Activated B cell treated with CpG ODN at 0.5 μM for 24 hours (primary cell): ENCODE data around the gene MTMR2. TPM values are rescaled to one million over a fixed set of nuclear protein-coding genes. Genes with fewer than 3 reads are reported as not detected.
"Not testable (repeated sequence)": the region's sequence is repeated elsewhere in the genome, so short reads cannot be mapped to it uniquely, and the experiment has no call there.

Source experiments
- ATAC-seq: fragments of 200-7000 bp; cut with Tn5 transposase; one replicate; pipeline ENCODE4 v1.10.0; 2021; ENCODE audit warnings: low read depth, mild to moderate bottlenecking, moderate library complexity
- CTCF ChIA-PET: fragments of 350-600 bp; sonication (Branson Sonifier 250); formaldehyde crosslinking; loops from one replicate; lab custom pipeline; 2021; ENCODE audit warnings: antibody characterized with exemption; lab: Charles Lee
- POLR2A ChIA-PET: fragments of 350-600 bp; sonication (Branson Sonifier 250); formaldehyde crosslinking; loops from one replicate; lab custom pipeline; 2021; ENCODE audit warnings: antibody characterized with exemption; lab: Charles Lee
- DNase-seq: peaks from one replicate; pipeline ENCODE4 v3.0.0; 2022
- H3K27ac Mint-ChIP-seq: one replicate; pipeline ENCODE4 v1.8.0; 2020; ENCODE audit warnings: mixed read lengths
- H3K27me3 Mint-ChIP-seq: one replicate; pipeline ENCODE4 v1.8.0; 2021; ENCODE audit warnings: mixed read lengths
- H3K36me3 Mint-ChIP-seq: one replicate; pipeline ENCODE4 v1.8.0; 2021; ENCODE audit warnings: low read depth, mixed read lengths
- H3K4me1 Mint-ChIP-seq: one replicate; pipeline ENCODE4 v1.8.0; 2021; ENCODE audit warnings: mixed read lengths
- H3K4me3 Mint-ChIP-seq: one replicate; pipeline ENCODE4 v1.8.0; 2020; ENCODE audit warnings: mild to moderate bottlenecking, mixed read lengths
- H3K9me3 Mint-ChIP-seq: one replicate; pipeline ENCODE4 v1.8.0; 2020; ENCODE audit warnings: mixed read lengths
- CTCF ChIP-seq: fragments of 200-600 bp; IDR thresholded peaks from one replicate; pipeline ENCODE4 v1.8.0; 2022; ENCODE audit warnings: antibody characterized with exemption, mild to moderate bottlenecking
- intact Hi-C: fragments of 100-400 bp; cut with micrococcal nuclease; formaldehyde crosslinking; loops from one replicate; pipeline ENCODE4 v1.15.1; 2024
- total RNA-seq: library from RNA; stranded (reverse); gene quantifications from 2 replicates; pipeline ENCODE4 v1.2.3, GENCODE V29; 2022

Gene MTMR2
- total RNA-seq, 1 donor from 2014 or later = 22.6 TPM

- H3K27ac Mint-ChIP-seq = no peak overlapping the region
- no peaks in the 10 kb centered on the region for H3K4me1 Mint-ChIP-seq
- ChIA-PET CTCF (no interaction called here), POLR2A (no interaction called here)
- no peak overlapping the region for H3K4me3 Mint-ChIP-seq
- no peak for DNase-seq
- no peaks in the 10 kb centered on the region for H3K9me3 Mint-ChIP-seq
- H3K27me3 Mint-ChIP-seq = no peaks in the 10 kb centered on the region
- no peak for ATAC-seq
- intact Hi-C loops = no loop called here
- no peak for TF ChIP-seq CTCF
- peaks cover 69% of the 10 kb centered on the region for H3K36me3 Mint-ChIP-seq
Measured at GRCh38 chr11:95821640-95822039, 102.3 kb downstream of the MTMR2 start.

GRCh38 chr11:95816037-95816436 lies 107.9 kb downstream of the MTMR2 start:
- Mint-ChIP-seq H3K4me3 (no peak overlapping the region), H3K27me3 (no peaks in the 10 kb centered on the region), H3K36me3 (peaks cover 60% of the 10 kb centered on the region), H3K4me1 (peaks cover 8% of the 10 kb centered on the region), H3K9me3 (no peaks in the 10 kb centered on the region), H3K27ac (peak overlapping the region; percentile 64)
- peak; percentile 94 for ATAC-seq
- DNase-seq = no peak
- POLR2A ChIA-PET = no interaction called here
- no peak for TF ChIP-seq CTCF
- intact Hi-C loops = no loop called here
- CTCF ChIA-PET = no interaction called here

- H3K4me1 Mint-ChIP-seq, POLR2A ChIA-PET, H3K9me3 Mint-ChIP-seq, intact Hi-C loops, H3K27me3 Mint-ChIP-seq, H3K4me3 Mint-ChIP-seq, ATAC-seq, DNase-seq, H3K27ac Mint-ChIP-seq, CTCF ChIA-PET: not testable (repeated sequence)
- H3K36me3 Mint-ChIP-seq = peaks cover 40% of the 10 kb centered on the region
Measured at GRCh38 chr11:95811052-95811451, 112.9 kb downstream of the MTMR2 start.

GRCh38 chr11:95806464-95806863 lies 117.4 kb downstream of the MTMR2 start:
- H3K36me3 Mint-ChIP-seq = peaks cover 37% of the 10 kb centered on the region
- intact Hi-C loops, H3K27me3 Mint-ChIP-seq, DNase-seq, H3K4me3 Mint-ChIP-seq, CTCF ChIA-PET, H3K4me1 Mint-ChIP-seq, ATAC-seq, H3K27ac Mint-ChIP-seq, POLR2A ChIA-PET, H3K9me3 Mint-ChIP-seq: not testable (repeated sequence)

- DNase-seq = no peak
- Mint-ChIP-seq H3K4me3 (no peak overlapping the region), H3K27ac (no peak overlapping the region), H3K27me3 (no peaks in the 10 kb centered on the region), H3K36me3 (peaks cover 42% of the 10 kb centered on the region), H3K9me3 (peaks cover 2% of the 10 kb centered on the region), H3K4me1 (no peaks in the 10 kb centered on the region)
- POLR2A ChIA-PET = no interaction called here
- ATAC-seq = no peak
- CTCF ChIA-PET = no interaction called here
- intact Hi-C loops = no loop called here
- TF ChIP-seq CTCF = no peak
Measured at GRCh38 chr11:95805869-95806268, 118.0 kb downstream of the MTMR2 start.

GRCh38 chr11:95803973-95804372 lies 119.9 kb downstream of the MTMR2 start:
- Mint-ChIP-seq H3K4me3 (no peak overlapping the region), H3K4me1 (no peaks in the 10 kb centered on the region), H3K9me3 (no peaks in the 10 kb centered on the region), H3K27ac (no peak overlapping the region), H3K36me3 (peaks cover 56% of the 10 kb centered on the region), H3K27me3 (no peaks in the 10 kb centered on the region)
- ATAC-seq = no peak
- POLR2A ChIA-PET = interaction anchor here (1.2 kb wide), 1 partner anchor 15 kb away, joined by 3 read pairs; the partner anchor contains the start of gene FAM76B
- CTCF ChIA-PET = no interaction called here
- intact Hi-C loops = no loop called here
- no peak for DNase-seq
- TF ChIP-seq CTCF = no peak
